HG03457 (cell line): ENCODE results near the gene FRMD3.
A peak's percentile ranks its signal among the peaks of the same experiment; 100 is the strongest.

ENCODE experiments used
- ATAC-seq: cut with Tn5 transposase; IDR thresholded peaks from one replicate; pipeline ENCODE4 v1.9.1; 2021; ENCODE audit warnings: moderate number of reproducible peaks; ENCODE audit not compliant: unreplicated experiment

Gene FRMD3

DNA sequence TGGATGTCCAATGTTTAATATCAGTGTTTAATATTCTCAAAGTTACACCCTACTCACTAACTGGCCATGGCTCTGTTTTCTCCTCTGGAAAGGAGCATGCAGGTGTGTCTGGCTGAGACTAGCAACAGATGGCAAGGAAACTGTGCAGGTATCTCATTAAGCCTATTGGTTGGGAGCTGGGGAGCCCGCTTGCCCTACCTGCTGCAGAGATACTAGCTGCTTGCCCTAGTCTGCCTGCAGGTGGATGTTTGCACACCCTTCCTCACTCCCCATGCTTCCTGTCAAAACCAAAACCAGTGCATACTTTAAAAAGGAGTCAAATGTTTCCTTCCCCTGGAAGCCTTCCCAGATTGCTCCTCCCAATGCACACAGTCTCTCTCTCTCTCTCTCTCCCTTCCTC, 247.0 kb downstream of the FRMD3 start:
- ATAC-seq, result no peak

DNA sequence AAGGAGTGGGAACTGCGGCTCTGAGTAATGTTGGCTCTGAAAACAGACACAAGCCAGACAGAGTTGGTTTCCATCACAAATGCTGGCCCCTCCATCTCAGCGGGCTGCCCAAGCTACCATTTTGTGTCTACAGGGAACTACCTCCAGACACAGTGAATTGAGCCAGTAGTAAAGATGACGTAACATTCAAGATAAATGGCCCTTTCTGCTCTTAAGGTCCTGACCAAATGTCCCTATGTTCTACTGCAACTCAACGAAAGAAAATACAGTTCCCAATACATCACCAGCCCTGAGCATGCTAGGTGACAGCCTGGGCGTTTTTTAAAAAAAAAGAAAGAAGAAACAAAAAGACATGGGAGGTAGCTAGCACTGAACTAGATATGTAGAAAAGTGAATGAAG, 247.5 kb downstream of the FRMD3 start:
- no peak for ATAC-seq

DNA sequence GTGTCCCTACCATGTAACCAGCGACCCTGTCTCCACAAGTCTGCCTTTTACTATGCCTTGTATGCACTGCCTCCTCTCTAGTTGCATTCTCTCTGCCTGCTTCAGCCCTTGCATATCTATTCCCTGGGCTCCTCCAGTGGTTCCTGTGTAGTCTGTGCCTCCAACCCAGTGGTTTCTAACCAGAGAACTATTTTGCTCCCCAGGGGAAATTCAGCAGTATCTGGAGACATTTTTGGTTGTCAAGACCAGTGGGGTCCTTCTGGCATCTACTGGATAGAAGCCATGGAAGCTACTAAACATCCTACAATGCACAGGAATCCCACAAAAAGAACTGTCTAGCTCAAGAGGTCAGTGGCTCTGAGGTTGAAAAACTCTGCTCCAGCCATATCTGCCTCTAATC, 251.2 kb downstream of the FRMD3 start:
- ATAC-seq, result no peak

DNA sequence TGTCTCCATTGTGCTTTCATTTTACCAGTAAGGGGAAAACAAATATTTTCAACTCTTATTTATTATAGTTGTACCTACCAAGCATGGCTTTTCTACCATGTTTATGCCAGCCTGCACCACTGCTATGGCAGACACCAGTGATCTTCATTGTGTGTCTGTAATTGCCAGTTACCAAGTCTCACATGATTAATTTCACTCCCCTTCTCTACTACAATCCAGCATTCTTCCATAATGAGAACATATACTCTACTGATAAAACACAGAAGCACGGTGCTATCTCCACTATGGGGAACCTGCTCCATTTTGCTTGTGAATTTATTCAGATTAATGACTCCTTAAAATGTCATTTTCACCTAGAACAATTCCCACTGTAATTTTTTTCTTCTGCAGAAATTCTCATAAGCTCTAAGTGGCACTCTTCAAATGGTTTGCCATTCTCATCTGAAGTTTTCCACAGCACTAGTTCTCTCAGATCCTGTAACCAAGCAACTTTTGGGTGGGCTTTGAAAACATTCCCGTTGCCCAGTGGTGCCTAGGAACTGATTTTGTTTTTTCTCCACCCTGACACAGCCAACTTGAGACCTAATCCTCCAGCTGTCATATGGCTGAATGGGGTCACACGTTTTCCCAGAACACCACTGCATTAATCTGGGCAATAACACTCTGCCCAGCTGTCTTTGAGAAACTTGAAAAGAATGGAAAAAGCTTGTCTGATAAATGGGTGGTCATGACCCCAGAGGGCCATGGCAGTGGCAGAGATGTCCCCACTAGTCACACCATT, 252.6 kb downstream of the FRMD3 start:
- ATAC-seq, result no peak

DNA sequence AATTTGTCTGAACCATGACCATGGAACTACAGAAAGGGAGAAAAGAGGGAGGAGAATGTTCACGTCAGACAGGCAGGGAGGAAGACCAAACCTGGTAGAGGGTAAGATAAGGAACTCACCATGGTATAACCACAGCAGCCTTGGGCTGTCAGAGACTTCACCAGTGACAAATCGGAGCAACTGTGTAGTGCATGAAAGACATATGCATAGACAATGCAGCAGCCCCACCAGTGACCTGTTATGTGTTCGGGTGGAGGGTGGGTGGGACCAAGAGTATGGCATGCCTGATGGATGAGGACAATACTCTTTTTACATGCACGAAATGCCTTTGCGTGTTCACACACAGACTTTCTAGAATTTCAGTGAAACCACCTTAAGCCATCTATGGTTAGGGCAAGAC, 253.5 kb downstream of the FRMD3 start:
- no peak for ATAC-seq

DNA sequence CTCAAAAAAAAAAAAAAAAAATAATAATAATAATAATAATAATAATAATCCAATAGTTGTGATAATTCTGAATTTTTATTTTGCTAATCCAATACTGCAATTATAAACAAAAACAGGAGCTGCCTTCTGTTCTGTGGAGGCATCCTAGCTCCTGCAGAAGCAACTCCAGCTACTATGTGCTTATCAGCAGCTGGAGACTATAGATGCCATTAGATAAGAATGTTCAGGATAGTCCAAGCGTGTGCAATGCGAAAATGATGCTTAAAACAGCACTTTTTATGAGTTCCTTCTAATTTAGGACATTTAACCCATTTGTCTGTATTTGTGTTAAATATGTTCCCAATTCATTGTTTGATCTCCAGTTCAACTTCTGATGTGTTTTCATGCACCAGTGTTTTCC, 254.7 kb downstream of the FRMD3 start:
- ATAC-seq, result no peak

DNA sequence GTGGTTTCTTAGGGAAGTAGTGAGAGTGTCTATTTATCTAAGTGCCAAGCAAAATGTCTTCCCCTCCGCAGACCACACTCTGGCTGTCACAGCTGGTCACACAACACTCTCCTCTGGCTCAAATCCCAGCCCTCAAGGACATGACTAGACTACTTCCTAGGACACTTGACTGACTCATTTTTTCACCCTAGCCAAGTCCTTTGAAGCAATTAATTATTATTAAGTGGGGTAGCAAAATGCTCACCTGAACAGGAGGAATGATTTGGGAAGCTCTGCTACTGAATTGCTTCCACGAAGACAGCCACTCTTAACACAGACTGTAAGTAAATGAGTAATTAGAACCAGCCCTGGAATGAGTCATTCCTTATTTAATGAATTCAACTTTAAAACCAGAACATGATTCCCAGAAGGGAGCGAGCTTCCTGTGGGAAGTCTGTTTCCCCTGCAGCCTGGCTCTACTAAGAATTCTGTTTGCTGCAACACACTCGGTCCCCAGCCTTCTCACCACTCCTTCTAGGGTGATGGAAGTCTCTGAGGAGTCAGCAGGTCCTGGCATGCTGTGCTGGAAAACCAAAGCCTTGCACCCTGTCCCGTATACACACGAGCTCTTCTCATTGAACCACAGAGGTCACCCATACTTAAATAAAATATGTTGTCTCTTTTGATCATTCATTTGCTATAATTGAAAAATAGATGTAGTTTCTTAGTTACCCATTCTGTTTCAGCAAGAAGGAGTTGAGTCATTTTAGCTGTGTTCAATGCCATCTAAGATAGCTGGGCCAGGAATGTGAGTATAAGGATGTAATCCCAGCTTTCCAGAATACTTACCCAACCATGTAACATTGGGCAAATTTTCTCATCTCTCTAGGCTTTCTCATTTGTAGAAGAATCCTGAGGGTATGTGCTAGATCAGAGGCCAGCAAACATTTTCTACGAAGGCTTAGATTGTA, 256.6 kb downstream of the FRMD3 start:
- no peak for ATAC-seq

DNA sequence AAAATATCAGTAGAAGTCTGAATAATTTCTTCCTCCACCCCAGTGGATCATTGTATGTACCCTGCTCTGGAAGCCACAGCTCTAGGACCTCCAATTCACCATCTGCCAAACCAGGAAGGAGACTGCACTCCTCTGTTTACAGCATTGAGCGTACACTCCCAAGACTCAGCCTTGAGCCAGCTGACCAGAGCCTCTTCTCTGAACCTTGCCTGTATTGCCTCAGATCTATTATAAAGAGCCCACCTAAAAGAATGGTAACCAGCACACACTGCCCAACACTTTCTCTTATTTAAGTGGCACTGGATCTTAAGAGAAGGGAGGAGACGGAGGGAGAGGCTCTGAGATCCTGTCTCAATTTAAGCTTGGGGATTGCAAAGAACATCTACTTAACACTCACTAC, 257.4 kb downstream of the FRMD3 start:
- ATAC-seq, result no peak

DNA sequence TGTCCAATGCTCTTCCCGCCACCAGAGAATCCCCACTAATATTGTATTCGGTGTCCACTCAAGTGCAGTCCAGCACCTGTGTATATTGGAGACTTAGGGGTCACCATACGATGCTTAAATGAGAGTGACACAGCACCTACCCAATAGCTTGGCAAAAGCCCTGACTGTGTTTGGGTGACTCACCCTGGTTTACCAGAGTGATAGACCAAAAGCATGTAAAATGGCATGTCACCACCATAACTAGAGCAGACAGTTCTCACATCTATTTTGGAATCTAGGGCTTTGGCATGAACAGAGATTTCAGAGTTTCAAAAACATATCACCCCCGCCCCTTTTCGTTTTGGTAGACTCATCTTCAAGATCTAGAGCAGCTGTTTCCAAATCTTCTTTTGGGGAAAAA, 257.9 kb downstream of the FRMD3 start:
- no peak for ATAC-seq

DNA sequence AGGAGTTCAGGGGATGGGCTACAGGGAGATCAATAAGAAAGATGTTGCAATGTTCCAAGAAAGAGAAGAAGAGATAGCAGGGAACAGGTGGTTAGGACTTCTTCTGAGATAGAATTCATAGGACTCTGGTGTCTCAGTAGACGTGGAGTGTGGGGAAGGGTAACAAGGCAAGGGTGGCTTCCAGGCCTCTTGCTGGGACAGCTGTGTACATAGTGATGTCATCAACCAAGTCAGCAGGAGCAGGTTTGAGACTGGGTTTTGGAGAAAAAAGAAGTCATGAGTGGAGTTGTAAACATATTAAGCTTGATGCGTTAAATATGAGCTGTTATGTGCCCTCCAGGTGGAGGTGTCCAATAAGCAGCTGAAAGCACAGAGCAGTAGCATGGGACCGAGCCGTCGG, 263.4 kb downstream of the FRMD3 start:
- ATAC-seq, result no peak

DNA sequence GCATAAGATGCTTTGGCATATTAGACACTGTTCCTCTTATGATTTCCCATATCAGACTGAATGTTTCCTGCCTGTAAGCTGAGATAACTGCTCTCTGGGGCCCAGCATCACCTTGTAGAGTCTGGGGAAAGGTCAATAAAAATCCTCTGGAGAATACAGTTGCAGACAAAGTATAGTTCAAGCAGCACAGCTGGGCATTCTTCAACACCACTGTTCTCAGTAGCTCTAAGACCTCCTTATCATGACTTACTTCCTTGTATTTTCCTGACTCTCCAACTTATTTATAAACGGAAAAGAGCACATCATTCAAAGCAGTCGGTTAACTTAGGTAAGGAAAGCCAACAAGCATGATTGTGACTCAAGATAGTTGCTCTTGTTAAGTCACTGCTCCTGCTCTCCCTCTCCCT, 266.5 kb downstream of the FRMD3 start:
- ATAC-seq, result no peak

DNA sequence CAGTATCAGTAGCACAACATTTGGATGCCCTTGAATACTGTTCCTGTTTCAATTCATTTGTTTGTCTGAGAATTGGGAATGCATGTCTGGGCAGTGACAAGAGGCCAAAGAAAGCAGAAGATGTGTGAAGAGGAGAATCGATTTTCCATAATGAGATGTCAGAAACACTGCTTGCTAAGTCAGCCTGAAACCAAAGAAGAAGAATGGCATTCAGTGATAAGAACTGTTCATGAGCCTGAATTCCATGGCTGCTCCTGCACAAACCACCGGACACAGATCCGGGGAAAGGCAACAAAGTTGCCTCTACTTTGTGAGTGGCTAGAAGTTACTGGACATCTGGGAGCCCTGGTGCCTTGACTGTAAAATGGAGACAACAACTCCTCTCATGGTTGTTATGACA, 268.1 kb downstream of the FRMD3 start:
- ATAC-seq, result no peak

DNA sequence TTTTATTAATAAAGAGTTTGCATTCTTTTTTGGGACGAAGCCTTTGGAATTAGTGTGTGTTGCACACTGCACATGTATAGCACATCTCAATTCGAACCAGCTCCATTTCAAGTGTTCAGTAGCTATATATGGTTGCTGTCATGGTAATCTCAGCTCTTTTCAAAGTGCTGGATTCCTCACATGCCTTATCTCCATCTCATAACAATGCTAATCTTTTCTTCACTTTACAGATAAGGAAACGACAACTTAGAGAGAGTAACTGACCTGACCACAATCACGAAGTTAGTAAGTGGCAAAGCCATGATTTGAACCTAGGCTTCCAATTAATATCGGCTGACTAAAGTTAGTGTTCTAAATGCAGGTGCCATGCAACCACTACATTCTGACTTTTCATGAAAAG, 270.5 kb downstream of the FRMD3 start:
- ATAC-seq, result no peak

DNA sequence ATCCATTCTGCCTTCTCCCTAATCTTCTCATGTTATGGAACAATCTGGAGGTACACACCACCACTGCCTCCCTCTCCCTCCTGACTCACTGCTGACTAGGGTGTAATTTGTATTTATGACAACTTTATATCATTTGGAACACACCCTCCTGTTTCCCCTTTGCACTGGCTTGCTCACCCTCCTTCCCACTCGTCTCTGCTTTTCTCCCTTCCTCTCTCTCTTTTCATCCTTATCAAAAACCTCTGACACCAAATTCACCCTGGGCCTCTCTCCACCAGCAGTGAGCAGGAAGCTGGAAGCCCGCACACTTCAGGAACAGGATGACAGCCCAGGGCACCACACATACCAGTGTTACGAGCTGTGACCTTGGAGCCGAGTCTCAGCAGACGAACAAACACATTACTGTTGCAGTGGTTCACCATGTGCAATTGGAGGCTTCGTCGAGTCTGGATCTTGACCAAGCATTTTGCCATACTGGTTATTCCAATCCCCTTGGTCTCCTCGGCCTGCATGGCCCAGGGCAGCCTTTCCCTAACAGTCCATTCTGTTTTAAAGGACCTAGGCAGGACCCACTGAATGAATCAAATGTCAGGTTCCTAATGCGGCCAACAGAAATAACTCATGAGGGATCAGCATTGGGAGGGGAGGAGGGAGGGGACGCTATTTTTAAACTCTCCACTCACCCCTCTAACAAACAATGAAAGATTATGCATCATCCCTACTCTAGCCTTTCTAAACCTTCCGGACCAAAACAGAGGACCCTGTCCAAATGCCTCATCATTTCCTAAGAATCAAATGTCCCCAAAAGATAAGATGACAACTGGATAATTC, 271.3 kb downstream of the FRMD3 start:
- ATAC-seq, result no peak

DNA sequence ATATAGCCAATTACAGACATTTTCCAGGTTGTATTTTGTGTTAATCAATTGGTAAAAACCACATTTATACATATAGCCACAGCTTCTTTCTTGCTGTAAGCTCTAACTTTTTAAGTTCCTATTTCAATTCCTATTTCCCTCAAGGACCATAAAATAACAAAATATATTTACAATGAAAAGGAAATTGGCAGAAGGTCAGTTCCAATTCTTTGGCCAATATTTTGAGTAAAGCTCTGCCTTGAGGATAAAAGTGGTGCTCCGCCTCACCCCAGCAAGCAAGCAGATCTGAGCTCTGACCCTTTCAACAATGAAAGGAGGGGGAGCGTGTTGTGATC, 271.9 kb downstream of the FRMD3 start:
- ATAC-seq, result no peak

DNA sequence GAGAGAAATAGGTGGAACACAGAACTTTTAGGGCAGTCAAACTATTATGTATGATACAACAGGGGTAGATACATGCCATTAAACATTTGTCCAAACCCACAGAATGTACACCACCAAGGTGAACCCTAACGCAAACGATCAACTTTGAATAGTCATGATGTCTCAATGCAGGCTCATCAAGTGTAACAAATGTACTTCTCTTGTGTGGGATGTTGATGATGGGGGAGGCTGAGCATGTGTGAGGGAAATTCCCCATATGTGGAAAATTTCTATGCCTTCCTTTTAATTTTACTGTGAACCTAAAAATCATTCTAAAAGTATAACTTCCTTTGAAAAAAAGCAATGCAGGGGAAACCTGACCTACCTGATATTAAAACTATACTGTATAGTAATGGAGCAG, 273.9 kb downstream of the FRMD3 start:
- ATAC-seq, result no peak

DNA sequence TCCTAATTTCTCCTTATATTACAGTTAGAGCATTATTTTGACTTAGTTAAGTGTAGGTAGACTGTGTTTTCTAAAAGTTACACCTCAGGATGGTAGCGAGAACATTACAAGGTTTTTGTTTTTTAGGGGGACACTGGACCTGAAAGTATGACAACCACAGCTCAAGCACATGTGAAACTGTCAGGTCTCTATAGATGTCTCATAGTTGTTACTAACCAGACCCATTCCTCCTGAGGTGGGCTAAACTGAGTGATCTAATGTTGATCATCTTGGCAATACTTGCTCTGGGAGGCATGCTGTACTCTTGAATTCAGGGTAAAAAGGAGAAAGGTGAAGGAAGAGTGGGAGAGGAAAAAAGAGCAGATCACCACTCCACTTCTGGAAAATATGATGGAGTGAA, 278.6 kb downstream of the FRMD3 start:
- no peak for ATAC-seq

DNA sequence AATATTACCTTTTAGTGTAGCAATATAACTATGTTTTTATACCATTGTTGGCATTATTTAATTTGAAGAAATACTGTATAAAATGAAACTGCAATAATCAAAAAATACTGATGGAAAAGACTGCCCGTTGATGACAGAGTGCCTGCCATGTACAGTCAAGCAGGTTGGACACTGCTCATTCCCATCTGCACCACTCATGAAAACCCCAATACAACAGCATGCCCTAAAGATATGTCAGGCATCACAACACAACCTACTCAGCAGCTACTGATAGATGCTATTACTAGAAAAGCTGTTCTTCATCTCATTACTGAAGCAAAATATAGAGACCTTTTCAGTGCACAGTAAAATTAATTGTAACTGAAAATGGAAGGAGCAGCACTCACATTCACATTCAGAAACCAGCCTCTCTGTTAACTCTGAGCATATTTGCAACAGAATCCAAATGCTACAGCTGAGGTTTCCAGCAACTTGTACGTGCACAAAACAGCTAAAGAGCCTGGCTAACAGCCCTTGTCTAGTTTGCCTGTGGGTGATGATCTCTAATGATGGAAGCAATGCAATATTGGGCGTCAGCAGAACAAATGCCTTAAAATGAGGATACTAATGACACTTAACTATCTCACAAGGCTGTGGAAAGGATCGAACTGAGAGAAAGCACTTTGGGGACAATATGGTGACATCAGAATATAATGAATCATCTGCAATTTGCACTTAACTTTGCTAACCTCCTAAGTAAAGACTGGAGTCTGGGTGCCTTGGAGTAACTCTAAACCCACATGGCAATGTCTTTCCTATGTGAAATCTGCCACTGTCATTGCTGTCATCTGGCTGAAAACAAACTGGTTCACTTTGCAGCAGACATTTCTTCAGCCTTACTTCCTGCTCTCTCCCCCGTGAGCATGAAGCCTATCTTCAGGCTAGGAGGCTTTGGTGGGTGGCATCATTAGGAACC, 280.0 kb downstream of the FRMD3 start:
- ATAC-seq, result no peak

DNA sequence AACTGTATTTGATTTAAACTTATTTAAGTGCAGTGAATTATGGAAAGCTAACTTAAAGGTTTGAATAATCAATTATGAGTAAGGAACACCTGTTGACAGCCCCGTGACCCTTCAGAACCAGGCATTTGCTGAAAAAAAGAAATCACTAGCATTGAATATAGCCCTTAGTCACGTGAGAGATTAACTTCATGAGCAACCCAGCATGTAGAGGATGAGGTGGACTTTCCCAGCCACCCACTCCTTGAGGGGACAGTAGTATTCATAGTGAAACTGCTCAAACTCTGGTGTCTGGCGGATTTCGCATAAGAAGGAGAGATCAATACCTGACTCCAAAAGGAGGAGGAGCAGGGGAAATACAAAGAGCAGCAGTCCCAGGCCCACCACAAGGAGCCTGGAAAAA, 290.5 kb downstream of the FRMD3 start:
- peak; percentile 72 for ATAC-seq

DNA sequence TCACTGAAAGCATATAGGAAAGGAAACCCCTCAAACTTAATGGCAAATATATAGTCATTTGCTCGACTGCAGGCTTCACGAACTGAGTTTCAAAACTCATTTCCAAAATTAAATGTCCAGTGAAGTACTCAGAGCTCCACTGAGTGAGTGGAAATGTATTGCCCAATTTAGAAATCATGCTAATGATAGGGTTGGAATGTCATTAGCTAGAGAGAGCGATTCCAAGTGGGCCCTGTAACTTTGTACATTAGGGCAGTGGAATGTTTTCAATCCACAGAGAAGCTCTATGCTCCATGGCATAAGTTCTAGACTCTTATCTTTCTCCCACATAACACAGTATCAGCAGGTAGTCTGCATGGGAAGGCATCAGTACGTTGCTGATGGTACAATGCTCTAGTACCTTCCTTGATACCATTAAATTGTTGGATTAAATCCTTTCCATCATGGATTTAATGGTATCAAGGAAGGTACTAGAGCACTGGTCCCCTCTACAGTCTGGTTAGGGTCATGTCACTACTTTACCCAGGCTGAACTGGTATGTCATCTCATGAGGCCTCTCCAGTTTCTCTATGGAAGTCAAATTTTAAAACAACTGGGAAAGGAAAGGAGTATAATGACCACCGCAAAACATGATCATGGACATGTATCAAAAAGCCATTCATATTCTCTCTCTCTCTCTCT, 292.1 kb downstream of the FRMD3 start:
- no peak for ATAC-seq
